A549 (cell line): Measurements from ENCODE around the gene UAP1. TPM values are rescaled to one million over a fixed set of nuclear protein-coding genes. Genes with fewer than 3 reads are reported as not detected.

Experiments
- ATAC-seq, 2 experiments: fragments of 200-7000 bp in 1 of 2; fragments of >200 bp in 1 of 2; cut with Nextera tagmentation in 1 of 2; cut with Tn5 transposase in 1 of 2; 3 replicates each; pipeline versions ENCODE4 v1.8.0 to v1.9.1; 2018 to 2020; ENCODE audit warnings: mild to moderate bottlenecking in 1 of 2, moderate library complexity in 1 of 2
- CTCF ChIA-PET: fragments of 300-600 bp; sonication (Branson Sonifier 250); formaldehyde crosslinking; extraction: SDS; loops from one replicate; lab custom pipeline; 2021; ENCODE audit warnings: antibody characterized with exemption, inconsistent platforms; lab: Yijun Ruan, JAX
- POLR2A ChIA-PET: fragments of 350-600 bp; formaldehyde crosslinking; extraction: SDS; loops from one replicate; lab custom pipeline; 2021; ENCODE audit warnings: antibody characterized with exemption, inconsistent platforms; lab: Yijun Ruan, JAX
- DNase-seq, 2 experiments: peaks; one replicate each; pipeline versions ENCODE4 v3.0.0 to v3.0.0-alpha.2; 2011 to 2016; ENCODE audit warnings: low read depth in 1 of 2, low spot score in 1 of 2
- FAIRE-seq: peaks from 2 replicates; lab custom pipeline; 2011; peaks lifted over from hg19 to GRCh38; lab: Jason Lieb, UNC
- H3K27ac ChIP-seq, 2 experiments: fragments of >200 bp; sonication (Bioruptor Twin); formaldehyde crosslinking; 3 replicates each; pipeline ENCODE4 v1.5.1; 2016 to 2017
- H3K4me1 ChIP-seq: fragments of >200 bp; sonication (Bioruptor Twin); formaldehyde crosslinking; 3 replicates; pipeline ENCODE4 v1.6.1; 2016
- H3K4me2 ChIP-seq: fragments of >200 bp; sonication (Bioruptor Twin); formaldehyde crosslinking; 3 replicates; pipeline ENCODE4 v1.6.1; 2016
- H3K4me3 ChIP-seq: fragments of >200 bp; sonication (Bioruptor Twin); formaldehyde crosslinking; 3 replicates; pipeline ENCODE4 v1.5.1; 2016
- H3K9me3 ChIP-seq: fragments of >200 bp; sonication (Bioruptor Twin); formaldehyde crosslinking; 3 replicates; pipeline ENCODE4 v1.6.1; 2016
- BCL3 ChIP-seq: fragments of >200 bp; sonication (Bioruptor Twin); formaldehyde crosslinking; IDR thresholded peaks from 3 replicates; pipeline ENCODE4 v1.6.1; 2016
- BHLHE40 ChIP-seq: IDR thresholded peaks from 2 replicates; pipeline ENCODE4 v1.6.1; 2012; ENCODE audit warnings: low read depth, low read length, inconsistent platforms
- CHD4 ChIP-seq: fragments of 200-600 bp; sonication (generic); IDR thresholded peaks from 2 replicates; pipeline ENCODE4 v1.6.1; 2016; ENCODE audit warnings: antibody characterized with exemption, mild to moderate bottlenecking, borderline replicate concordance
- CTCF ChIP-seq: fragments of >200 bp; sonication (Bioruptor Twin); formaldehyde crosslinking; IDR thresholded peaks from 3 replicates; pipeline ENCODE4 v1.5.1; 2016
- E2F6 ChIP-seq: IDR thresholded peaks from 2 replicates; pipeline ENCODE4 v1.6.1; 2012; ENCODE audit warnings: low read depth, borderline replicate concordance
- EHF ChIP-seq: fragments of 250-450 bp; sonication (Bioruptor Pico); IDR thresholded peaks from 2 replicates; pipeline ENCODE4 v1.5.0; 2020; ENCODE audit warnings: mild to moderate bottlenecking
- EHMT2 ChIP-seq: fragments of 200-600 bp; sonication (generic); IDR thresholded peaks from 2 replicates; pipeline ENCODE4 v1.6.1; 2016; ENCODE audit warnings: antibody characterized with exemption, low read depth, mild to moderate bottlenecking, moderate library complexity
- FOSB ChIP-seq: fragments of 250-450 bp; sonication (Bioruptor Pico); IDR thresholded peaks from 2 replicates; pipeline ENCODE4 v1.5.0; 2020; ENCODE audit warnings: mild to moderate bottlenecking, moderate library complexity
- FOXS1 ChIP-seq: fragments of 250-450 bp; sonication (Bioruptor Pico); IDR thresholded peaks from 2 replicates; pipeline ENCODE4 v1.5.0; 2020; ENCODE audit warnings: mild to moderate bottlenecking, moderate library complexity
- HDAC2 ChIP-seq: fragments of 200-600 bp; sonication (generic); IDR thresholded peaks from 2 replicates; pipeline ENCODE4 v1.6.1; 2016
- HOXB13 ChIP-seq: fragments of 250-450 bp; sonication (Bioruptor Pico); IDR thresholded peaks from 2 replicates; pipeline ENCODE4 v1.5.0; 2020; ENCODE audit warnings: low read depth, mild to moderate bottlenecking, moderate library complexity
- JUNB ChIP-seq: fragments of >200 bp; sonication (Bioruptor Twin); formaldehyde crosslinking; IDR thresholded peaks from 2 replicates; pipeline ENCODE4 v1.6.1; 2016
- KDM1A ChIP-seq: fragments of 200-600 bp; sonication (generic); IDR thresholded peaks from 2 replicates; pipeline ENCODE4 v1.6.1; 2016; ENCODE audit warnings: low read depth, mild to moderate bottlenecking
- MAFK ChIP-seq: fragments of 450-650 bp; IDR thresholded peaks from 2 replicates; pipeline ENCODE4 v1.6.1; 2014; ENCODE audit not compliant: partially characterized antibody
- MAZ ChIP-seq: fragments of 150-350 bp; IDR thresholded peaks from 2 replicates; pipeline ENCODE4 v1.6.1; 2014; ENCODE audit warnings: antibody characterized with exemption, low read depth, low read length, borderline replicate concordance
- PHF8 ChIP-seq: fragments of 200-600 bp; sonication (generic); IDR thresholded peaks from 2 replicates; pipeline ENCODE4 v1.6.1; 2016; ENCODE audit warnings: low read depth, mild to moderate bottlenecking, antibody characterized with exemption, moderate library complexity, borderline replicate concordance
- POLR2AphosphoS2 ChIP-seq: conservative IDR thresholded peaks from 2 replicates; pipeline ENCODE4 v1.6.1; 2012; ENCODE audit warnings: low read length, improper control_type of control experiment, inconsistent platforms
- RARB ChIP-seq: fragments of 250-450 bp; sonication (Bioruptor Pico); IDR thresholded peaks from 2 replicates; pipeline ENCODE4 v1.8.0; 2021; ENCODE audit warnings: mild to moderate bottlenecking, moderate library complexity
- RCOR1 ChIP-seq: fragments of 150-350 bp; IDR thresholded peaks from 2 replicates; pipeline ENCODE4 v1.6.1; 2014; ENCODE audit warnings: antibody characterized with exemption, low read length, low read depth
- SREBF2 ChIP-seq: fragments of 450-650 bp; IDR thresholded peaks from 2 replicates; pipeline ENCODE4 v1.6.1; 2014; ENCODE audit warnings: mild to moderate bottlenecking, moderate library complexity
- TFCP2L1 ChIP-seq: fragments of 250-450 bp; sonication (Bioruptor Pico); IDR thresholded peaks from 2 replicates; pipeline ENCODE4 v1.5.0; 2021; ENCODE audit warnings: mild to moderate bottlenecking
- ZC3H11A ChIP-seq: fragments of 450-650 bp; IDR thresholded peaks from 2 replicates; pipeline ENCODE4 v1.6.1; 2014; ENCODE audit warnings: antibody characterized with exemption, mild to moderate bottlenecking
- ZFP36 ChIP-seq: fragments of 450-650 bp; IDR thresholded peaks from 2 replicates; pipeline ENCODE4 v1.6.1; 2014; ENCODE audit warnings: borderline replicate concordance; ENCODE audit not compliant: partially characterized antibody
- WGBS: methylation state at CpG from one replicate; pipeline ENCODE4 v1.1.6; 2017; ENCODE audit errors: missing lambda C conversion rate; 5-methylcytosine and 5-hydroxymethylcytosine counted together
- polyA plus RNA-seq, 4 experiments: library from polyadenylated mRNA; depleted of rRNA in 3 of 4; stranded (reverse); fragments of >200 nt; fragmentation: RNase III in 1 of 4; extraction: RNeasy Plus Mini Kit Qiagen cat#74134 plus additional on column Dnase treatment in 1 of 4; gene quantifications; 2 replicates in 3 of 4; 3 replicates in 1 of 4; pipeline ENCODE4 v1.2.3, GENCODE V29; 2011 to 2017
- TF ChIP-seq, protein P1 (sequence below): IDR thresholded peaks from 2 replicates; pipeline ENCODE4 v1.6.1; 2012

UAP1 gene
- polyA plus RNA-seq, 2 of the 4 experiments (the other 2 are of a cell fraction): 19.8 to 25.3 TPM

DNA sequence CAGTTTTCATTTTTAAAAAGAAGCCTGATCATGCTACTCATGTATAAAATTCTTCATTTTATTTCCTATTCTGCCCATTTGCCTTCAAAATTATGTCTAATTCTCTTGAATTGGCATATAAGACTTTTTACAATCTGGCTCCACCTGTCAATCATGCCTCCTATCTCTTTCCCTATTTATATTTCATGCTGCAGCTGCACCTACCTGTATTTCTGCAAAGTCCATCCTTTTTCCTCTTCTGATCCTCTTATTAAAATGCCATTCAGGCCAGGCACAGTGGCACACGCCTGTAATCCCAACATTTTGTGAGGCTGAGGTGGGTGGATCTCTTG, 30.6 kb upstream of the UAP1 start:
- Histone ChIP-seq H3K27ac (no peak overlapping the region), H3K4me2 (no peak overlapping the region), H3K4me1 (no peaks in the 10 kb centered on the region), H3K4me3 (no peak overlapping the region), H3K9me3 (no peaks in the 10 kb centered on the region)
- POLR2A ChIA-PET: no interaction called here
- no peak for FAIRE-seq
- CTCF ChIA-PET: no interaction called here
- no peak for TF ChIP-seq BCL3
- no peak for TF ChIP-seq ZC3H11A
- no peak for TF ChIP-seq FOXS1 (CRISPR knock-in tag)
- no peak for TF ChIP-seq EHMT2
- no peak for TF ChIP-seq E2F6
- TF ChIP-seq BHLHE40: no peak
- no peak for TF ChIP-seq RCOR1
- TF ChIP-seq HDAC2: no peak
- TF ChIP-seq MAZ: no peak
- no peak for TF ChIP-seq ZFP36
- TF ChIP-seq SREBF2: no peak
- TF ChIP-seq CTCF: no peak
- WGBS: 86% methylated on average over 1 of the region's 1 CpG
- DNase-seq: no peak
- no peak for ATAC-seq

DNA sequence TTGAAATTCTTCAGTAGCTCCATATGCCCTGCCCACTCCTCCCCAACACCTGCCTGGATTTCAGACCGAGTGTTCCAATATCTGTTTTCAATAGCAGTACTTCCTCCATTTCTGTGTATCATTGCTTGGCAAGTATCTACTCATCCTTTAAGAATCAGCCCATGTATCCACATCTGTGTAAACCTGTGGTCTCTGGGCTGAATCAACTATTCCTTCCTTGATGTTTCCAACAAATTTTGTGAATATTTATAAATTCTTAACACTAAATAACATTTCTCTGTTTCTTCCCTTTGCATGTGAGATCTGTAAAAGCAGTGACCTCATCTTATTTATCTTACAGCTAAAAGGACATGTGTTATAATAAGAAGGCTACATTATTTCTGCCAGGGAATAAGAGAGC, 26.0 kb upstream of the UAP1 start:
- CTCF ChIA-PET: no interaction called here
- Histone ChIP-seq H3K9me3 (no peaks in the 10 kb centered on the region), H3K4me1 (peaks cover 10% of the 10 kb centered on the region), H3K4me2 (no peak overlapping the region)
- POLR2A ChIA-PET: interaction anchor here (1.0 kb wide), 1 partner anchor 26 kb away, joined by 3 read pairs; the partner anchor contains the start of gene UAP1
- 80% methylated on average over 1 of the region's 1 CpG for WGBS
- ATAC-seq: no peak
- FAIRE-seq: no peak
- no peak for DNase-seq
- TF ChIP-seq RARB (CRISPR knock-in tag) (no peak), MAFK (no peak), RCOR1 (no peak), CHD4 (no peak), E2F6 (no peak), POLR2AphosphoS2 (no peak)
- TF ChIP-seq, protein P1, sequence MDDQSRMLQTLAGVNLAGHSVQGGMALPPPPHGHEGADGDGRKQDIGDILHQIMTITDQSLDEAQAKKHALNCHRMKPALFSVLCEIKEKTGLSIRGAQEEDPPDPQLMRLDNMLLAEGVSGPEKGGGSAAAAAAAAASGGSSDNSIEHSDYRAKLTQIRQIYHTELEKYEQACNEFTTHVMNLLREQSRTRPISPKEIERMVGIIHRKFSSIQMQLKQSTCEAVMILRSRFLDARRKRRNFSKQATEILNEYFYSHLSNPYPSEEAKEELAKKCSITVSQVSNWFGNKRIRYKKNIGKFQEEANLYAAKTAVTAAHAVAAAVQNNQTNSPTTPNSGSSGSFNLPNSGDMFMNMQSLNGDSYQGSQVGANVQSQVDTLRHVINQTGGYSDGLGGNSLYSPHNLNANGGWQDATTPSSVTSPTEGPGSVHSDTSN: no peak
- TF ChIP-seq, all 56 proteins: peak for 0
- H3K27ac ChIP-seq: no peak overlapping the region
- H3K4me3 ChIP-seq: no peak overlapping the region

DNA sequence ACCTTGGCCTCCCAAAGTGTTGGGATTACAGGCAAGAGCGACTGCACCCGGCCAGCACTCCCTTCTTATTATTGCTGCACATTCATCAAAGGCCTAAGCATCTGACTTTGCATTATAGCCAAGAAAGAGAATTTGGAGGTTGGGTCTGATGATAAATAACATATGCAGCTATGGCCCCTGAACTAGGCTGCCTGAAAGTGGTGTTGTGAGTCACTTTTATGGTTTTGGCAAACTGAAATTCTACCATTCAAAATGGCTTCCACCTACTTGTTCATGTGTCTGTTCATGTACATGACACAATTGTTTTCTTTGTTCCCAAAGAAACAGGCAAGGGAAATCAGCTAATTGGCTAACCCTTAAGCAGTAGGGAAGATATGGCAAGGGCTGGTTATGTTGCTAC, 25.0 kb upstream of the UAP1 start:
- FAIRE-seq: no peak
- peaks cover 10% of the 10 kb centered on the region for H3K4me1 ChIP-seq
- H3K4me3 ChIP-seq: no peak overlapping the region
- TF ChIP-seq JUNB (no peak), MAZ (no peak), RARB (CRISPR knock-in tag) (no peak), E2F6 (no peak), PHF8 (no peak), HDAC2 (no peak), HOXB13 (CRISPR knock-in tag) (no peak), FOXS1 (CRISPR knock-in tag) (no peak), KDM1A (no peak), ZC3H11A (no peak), EHF (CRISPR knock-in tag) (no peak), BHLHE40 (no peak), TFCP2L1 (CRISPR knock-in tag) (no peak), FOSB (CRISPR knock-in tag) (no peak)
- ATAC-seq: 0 out of 6 replicates have a peak, but pooled peaks of 1 of the 2 experiments have one; percentile 18
- CTCF ChIA-PET: no interaction called here
- no peak overlapping the region for H3K4me2 ChIP-seq
- H3K27ac ChIP-seq: no peak overlapping the region
- POLR2A ChIA-PET: no interaction called here
- H3K9me3 ChIP-seq: no peaks in the 10 kb centered on the region
- WGBS: 76% methylated on average over 2 of the region's 2 CpGs
- peak in 1 of 2 experiments; percentile 4 for DNase-seq
